ENCODE measurements around the gene NET1. TPM values are rescaled to one million over a fixed set of nuclear protein-coding genes. Genes with fewer than 3 reads are reported as not detected.

The NET1 gene
- total and polyA plus RNA-seq, 2 experiments from 2014 or later, result 62.5 to 96.4 TPM

- no peaks in the 10 kb centered on the region for H3K36me3 ChIP-seq (replicated peaks; ENCODE audit: insufficient read depth, low read depth)
- no peak within 1 kb of the TSS for H2AFZ ChIP-seq
- H3K4me2 ChIP-seq, result peak within 1 kb of the TSS; percentile 61
- H4K20me1 ChIP-seq (ENCODE audit: insufficient read depth, poor library complexity, severe bottlenecking), result no peaks in the 10 kb centered on the region
- H3K4me3 ChIP-seq, result no peak within 1 kb of the TSS
- H3K4me1 ChIP-seq (ENCODE audit: insufficient read depth), result no peaks in the 10 kb centered on the region
- no peaks in the 10 kb centered on the region for H3K79me2 ChIP-seq
- H3K9me2 ChIP-seq (replicated peaks; ENCODE audit: insufficient read depth), result no peaks in the 10 kb centered on the region
- no peaks in the 10 kb centered on the region for H3K27me3 ChIP-seq
- H3K27ac ChIP-seq, result no peak within 1 kb of the TSS
- no peaks in the 10 kb centered on the region for H3K9me3 ChIP-seq (ENCODE audit: low read depth)
- 75% methylated on average over 20 of the region's 21 CpGs for WGBS (ENCODE audit: low lambda C conversion rate, missing lambda C conversion rate)
- no peak for TF ChIP-seq CTCF (IDR thresholded peaks at IDR 0.05; ENCODE audit: poor library complexity)
- TF ChIP-seq EZH2 (IDR thresholded peaks at IDR 0.05; ENCODE audit: borderline replicate concordance), result no peak
- TF ChIP-seq EZH2phosphoT487 (IDR thresholded peaks at IDR 0.05; ENCODE audit: low read depth, severe bottlenecking, unreplicated experiment), result no peak
- no peak for DNase-seq (ENCODE audit: low spot score)
Observed at GRCh38 chr10:5364890-5365338, 47.4 kb upstream of the NET1 start, which contains the start of gene UCN3. Gene UCN3, plus strand, starts transcription at chr10:5364966. Its CDS starts 8,755 bp downstream, at chr10:5373721.

GRCh38 chr10:5365928-5366327 lies 46.4 kb upstream of the NET1 start:
- Histone ChIP-seq H3K9me2 (replicated peaks; ENCODE audit: insufficient read depth) (no peaks in the 10 kb centered on the region), H3K79me2 (no peaks in the 10 kb centered on the region), H3K36me3 (replicated peaks; ENCODE audit: insufficient read depth, low read depth) (no peaks in the 10 kb centered on the region), H3K4me3 (no peak overlapping the region), H3K27ac (no peak overlapping the region), H4K20me1 (ENCODE audit: insufficient read depth, poor library complexity, severe bottlenecking) (no peaks in the 10 kb centered on the region), H3K4me2 (peak overlapping the region; percentile 61), H2AFZ (no peak overlapping the region), H3K9me3 (ENCODE audit: low read depth) (no peaks in the 10 kb centered on the region), H3K27me3 (no peaks in the 10 kb centered on the region), H3K4me1 (ENCODE audit: insufficient read depth) (no peaks in the 10 kb centered on the region)
- DNase-seq (ENCODE audit: low spot score), result no peak
- no peak for TF ChIP-seq EZH2 (IDR thresholded peaks at IDR 0.05; ENCODE audit: borderline replicate concordance)
- TF ChIP-seq CTCF (IDR thresholded peaks at IDR 0.05; ENCODE audit: poor library complexity), result no peak
- TF ChIP-seq EZH2phosphoT487 (IDR thresholded peaks at IDR 0.05; ENCODE audit: low read depth, severe bottlenecking, unreplicated experiment), result no peak
- 33% methylated on average over 5 of the region's 5 CpGs for WGBS (ENCODE audit: low lambda C conversion rate, missing lambda C conversion rate)

- H3K27me3 ChIP-seq, result no peaks in the 10 kb centered on the region
- 90% methylated on average over 10 of the region's 16 CpGs for WGBS (ENCODE audit: low lambda C conversion rate, missing lambda C conversion rate)
- H2AFZ ChIP-seq, result no peak overlapping the region
- no peak overlapping the region for H3K4me3 ChIP-seq
- no peaks in the 10 kb centered on the region for H3K4me1 ChIP-seq (ENCODE audit: insufficient read depth)
- no peak overlapping the region for H3K4me2 ChIP-seq
- no peak overlapping the region for H3K27ac ChIP-seq
- H3K9me3 ChIP-seq (ENCODE audit: low read depth), result no peaks in the 10 kb centered on the region
- no peaks in the 10 kb centered on the region for H4K20me1 ChIP-seq (ENCODE audit: insufficient read depth, poor library complexity, severe bottlenecking)
- H3K79me2 ChIP-seq, result no peaks in the 10 kb centered on the region
- DNase-seq (ENCODE audit: low spot score), result no peak
- no peaks in the 10 kb centered on the region for H3K9me2 ChIP-seq (replicated peaks; ENCODE audit: insufficient read depth)
- H3K36me3 ChIP-seq (replicated peaks; ENCODE audit: insufficient read depth, low read depth), result no peaks in the 10 kb centered on the region
- no peak for TF ChIP-seq EZH2 (IDR thresholded peaks at IDR 0.05; ENCODE audit: borderline replicate concordance)
- TF ChIP-seq EZH2phosphoT487 (IDR thresholded peaks at IDR 0.05; ENCODE audit: low read depth, severe bottlenecking, unreplicated experiment), result no peak
- no peak for TF ChIP-seq CTCF (IDR thresholded peaks at IDR 0.05; ENCODE audit: poor library complexity)
Observed at GRCh38 chr10:5369362-5370158, 42.8 kb upstream of the NET1 start.
